ENCODE results near the gene SRP19.

DNA sequence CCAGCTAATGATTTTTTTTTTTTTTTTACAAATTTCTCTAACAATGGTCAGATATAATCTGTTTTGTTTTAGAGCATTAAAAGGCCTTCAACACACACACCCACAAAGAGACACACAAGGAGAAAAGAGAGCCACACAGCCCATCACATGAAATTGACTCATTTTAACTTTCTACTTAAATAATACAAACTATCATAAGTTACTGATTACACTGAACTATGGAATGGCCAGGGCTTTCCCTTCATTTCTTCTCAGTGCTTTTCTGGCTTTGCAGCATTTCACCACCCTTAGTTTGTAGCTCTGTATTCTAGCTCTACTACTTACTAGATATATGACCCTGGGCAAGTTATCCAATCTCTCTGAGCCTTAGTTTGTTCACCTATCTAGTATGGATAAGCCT, 47.8 kb downstream of the SRP19 start:
- TF ChIP-seq, protein P1, sequence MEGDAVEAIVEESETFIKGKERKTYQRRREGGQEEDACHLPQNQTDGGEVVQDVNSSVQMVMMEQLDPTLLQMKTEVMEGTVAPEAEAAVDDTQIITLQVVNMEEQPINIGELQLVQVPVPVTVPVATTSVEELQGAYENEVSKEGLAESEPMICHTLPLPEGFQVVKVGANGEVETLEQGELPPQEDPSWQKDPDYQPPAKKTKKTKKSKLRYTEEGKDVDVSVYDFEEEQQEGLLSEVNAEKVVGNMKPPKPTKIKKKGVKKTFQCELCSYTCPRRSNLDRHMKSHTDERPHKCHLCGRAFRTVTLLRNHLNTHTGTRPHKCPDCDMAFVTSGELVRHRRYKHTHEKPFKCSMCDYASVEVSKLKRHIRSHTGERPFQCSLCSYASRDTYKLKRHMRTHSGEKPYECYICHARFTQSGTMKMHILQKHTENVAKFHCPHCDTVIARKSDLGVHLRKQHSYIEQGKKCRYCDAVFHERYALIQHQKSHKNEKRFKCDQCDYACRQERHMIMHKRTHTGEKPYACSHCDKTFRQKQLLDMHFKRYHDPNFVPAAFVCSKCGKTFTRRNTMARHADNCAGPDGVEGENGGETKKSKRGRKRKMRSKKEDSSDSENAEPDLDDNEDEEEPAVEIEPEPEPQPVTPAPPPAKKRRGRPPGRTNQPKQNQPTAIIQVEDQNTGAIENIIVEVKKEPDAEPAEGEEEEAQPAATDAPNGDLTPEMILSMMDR (IDR thresholded peaks at IDR 0.05), result no peak
- TF ChIP-seq POLR2A (IDR thresholded peaks at IDR 0.05), result no peak

All from breast epithelium (tissue), 3 donors.